Hematopoietic multipotent progenitor cell treated with erythropoietin and hydrocortisone succinate and interleukin-3 and kit ligand, for 4 days (in vitro differentiated cells): ENCODE measurements around the gene FHDC1.

Source experiments
- DNase-seq: peaks from one replicate; pipeline ENCODE4 v3.0.0-alpha.2; 2015

The FHDC1 gene

DNA sequence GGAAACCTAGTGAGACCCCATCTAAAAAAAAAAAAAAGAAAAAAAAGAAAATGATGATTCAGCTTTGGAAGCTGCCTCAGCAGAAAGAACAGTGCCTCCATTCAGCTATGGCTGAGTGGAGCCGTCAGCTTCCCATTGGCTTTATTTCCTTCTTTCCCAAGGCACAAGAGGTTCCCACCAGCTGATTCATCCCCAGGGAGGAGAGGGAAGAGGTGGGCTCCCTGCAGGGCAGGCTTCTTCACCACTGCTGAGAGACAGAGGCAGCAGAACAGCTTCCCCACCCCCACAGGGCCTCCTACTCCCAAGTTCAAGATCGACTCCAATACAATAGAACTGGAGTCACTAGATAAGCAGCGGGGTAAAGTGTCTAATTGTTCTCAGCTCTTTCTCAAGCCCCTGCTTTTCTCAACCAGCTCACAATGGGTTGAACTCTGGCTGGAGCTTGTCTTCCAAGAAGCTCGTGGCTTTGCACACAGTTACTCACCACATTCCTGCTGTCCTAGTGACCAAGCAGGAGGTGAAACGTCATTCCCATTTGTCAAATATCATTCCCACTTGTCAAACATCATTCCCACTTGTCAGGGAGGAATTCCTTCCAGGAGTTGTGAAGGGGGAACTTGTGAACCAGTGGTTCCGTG lies 47.8 kb downstream of the FHDC1 start:
- DNase-seq = no peak

DNA sequence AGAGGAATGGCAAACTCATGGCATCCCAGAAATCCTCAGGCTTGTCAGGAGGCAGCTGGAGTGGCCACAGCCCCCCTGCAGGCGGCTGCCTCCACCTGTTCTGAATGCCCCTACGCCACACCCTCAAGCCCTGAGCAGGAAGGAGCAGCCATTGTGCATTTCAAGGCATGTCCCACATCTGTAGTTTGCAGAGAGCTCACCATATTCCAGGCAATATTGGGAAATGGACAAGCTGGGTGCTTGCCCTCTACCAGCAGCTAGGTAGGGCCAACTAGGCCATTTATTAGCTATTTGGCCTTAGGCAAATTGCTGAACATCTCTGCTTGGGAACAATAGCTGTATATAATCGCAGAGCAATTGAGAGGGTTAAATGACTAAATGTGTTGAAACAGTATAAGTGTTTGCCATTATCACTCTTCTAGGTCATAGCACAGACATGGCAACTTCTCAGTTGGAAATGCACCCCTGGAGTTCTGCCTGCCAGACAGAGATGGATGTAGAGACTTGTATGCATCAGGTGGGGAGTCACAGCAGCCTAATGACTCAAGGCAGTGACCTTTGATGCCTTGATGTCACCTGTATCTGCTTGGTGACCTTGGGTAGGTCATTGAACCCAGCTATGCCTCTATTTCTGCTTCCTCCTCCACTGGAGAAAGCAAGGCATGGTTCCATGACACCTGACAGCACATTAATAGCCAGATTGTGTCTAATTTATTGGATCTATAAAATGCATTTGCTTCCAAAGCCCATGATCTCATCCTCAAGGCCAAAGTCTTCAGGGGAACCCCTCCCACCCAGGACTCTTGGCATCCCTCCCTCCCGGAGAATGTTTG lies 52.8 kb downstream of the FHDC1 start:
- no peak for DNase-seq

DNA sequence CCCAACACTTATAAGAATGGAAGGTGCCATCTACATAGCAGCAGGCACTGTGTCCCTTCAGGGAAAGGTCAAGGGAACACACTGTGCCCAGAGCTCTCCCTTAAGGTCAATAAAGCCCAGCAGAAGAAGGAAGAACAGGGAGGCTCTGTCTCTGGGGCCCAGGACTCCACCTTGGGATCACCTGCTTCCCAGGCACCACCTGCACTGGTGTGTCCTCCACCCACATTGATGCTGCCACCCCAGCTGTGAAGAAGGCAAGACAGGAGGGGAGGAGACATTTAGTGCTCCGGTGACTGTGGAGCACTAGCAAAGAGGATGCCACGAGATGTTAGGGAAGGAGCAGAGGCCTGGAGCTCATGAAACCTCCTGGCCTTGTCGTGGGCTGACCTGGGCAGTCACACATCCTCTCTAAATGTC lies 53.4 kb downstream of the FHDC1 start:
- DNase-seq = no peak

DNA sequence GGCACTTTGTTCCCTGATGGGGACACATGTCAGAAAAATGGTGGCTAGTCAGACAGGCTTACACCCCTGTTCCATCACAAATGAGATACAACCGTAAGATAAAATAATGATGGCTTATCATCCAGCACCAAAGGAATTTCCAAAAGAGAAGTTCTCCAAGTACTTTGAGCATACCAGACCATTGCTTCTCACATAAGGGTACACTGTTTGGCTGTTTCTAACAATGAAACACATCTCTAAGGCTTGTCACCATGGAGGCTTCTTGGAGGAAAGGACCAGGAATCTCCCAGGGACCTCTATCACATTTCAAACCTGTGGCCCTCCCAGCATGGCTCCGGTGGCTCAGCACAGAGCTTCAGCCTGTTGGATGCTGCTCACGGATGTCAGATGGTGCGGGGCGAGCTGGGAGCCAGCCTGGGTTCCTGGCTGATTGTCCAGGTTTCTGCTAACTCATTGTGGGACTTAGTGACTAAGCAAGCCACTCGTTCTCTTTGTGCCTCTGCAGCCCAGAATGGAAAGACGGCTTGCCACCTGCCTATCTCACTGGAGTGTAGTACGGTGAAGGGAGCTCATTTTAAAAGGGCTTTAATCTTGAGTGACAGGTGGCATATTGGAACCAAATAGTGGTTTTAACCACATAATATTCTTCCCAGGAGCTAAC lies 54.5 kb downstream of the FHDC1 start:
- DNase-seq = peak; percentile 87

DNA sequence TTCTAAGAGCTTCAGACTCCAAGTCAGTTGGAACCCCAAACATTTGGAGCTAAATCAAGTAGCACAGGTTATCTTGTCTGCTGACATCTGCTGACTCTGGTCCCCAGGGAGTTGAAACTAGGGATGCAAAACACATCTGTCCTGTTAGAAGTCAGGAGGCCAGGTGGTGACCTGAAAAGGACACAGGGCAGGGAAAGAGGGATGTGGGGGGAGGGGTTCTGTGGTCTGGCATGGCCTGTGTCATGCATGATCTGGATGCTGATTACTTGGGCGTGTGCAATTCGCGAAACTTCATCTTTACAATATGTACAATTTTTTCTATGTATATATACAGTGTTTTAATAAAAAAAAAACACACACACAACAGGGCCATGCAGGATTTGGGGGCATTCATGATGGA lies 55.3 kb downstream of the FHDC1 start:
- DNase-seq = peak; percentile 46

DNA sequence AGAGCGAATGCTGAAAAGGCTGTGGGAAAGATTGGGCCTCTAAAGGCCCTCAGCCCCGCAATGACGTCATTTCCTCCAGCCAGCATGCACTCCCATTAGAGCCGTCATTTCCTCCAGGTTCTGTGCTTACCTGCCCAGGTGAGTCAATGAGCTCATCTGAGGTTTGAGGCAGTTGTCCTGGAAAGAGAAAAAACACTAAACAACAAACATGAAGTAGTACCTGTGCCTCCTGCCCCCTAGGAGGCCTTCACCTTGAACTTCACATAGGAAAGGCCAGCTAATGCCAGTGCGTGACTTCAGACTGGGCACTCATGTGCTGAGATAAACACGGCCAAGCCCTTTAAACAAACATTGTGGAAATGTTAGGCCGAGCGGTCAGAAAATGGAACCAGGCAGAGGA lies 55.9 kb downstream of the FHDC1 start:
- no peak for DNase-seq

DNA sequence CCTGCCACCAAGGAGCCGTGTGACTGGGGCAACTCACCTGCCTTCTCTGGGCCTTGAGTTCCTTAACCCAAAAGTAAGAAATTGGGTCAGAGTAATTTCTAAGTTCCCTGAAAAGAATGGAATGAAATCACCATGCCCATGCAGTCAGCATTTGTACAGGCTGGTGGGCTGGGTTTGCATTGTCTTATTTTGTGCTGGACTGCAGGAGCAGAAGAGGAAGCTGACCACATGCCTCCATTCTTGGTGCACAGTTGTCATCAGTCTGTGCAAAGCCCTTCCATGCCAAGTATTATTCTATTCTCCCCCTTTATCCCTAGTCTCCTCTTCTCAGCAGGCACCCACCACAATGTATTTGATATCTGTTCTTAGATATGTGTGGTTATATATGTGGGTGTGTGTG lies 56.3 kb downstream of the FHDC1 start:
- DNase-seq = peak; percentile 22

DNA sequence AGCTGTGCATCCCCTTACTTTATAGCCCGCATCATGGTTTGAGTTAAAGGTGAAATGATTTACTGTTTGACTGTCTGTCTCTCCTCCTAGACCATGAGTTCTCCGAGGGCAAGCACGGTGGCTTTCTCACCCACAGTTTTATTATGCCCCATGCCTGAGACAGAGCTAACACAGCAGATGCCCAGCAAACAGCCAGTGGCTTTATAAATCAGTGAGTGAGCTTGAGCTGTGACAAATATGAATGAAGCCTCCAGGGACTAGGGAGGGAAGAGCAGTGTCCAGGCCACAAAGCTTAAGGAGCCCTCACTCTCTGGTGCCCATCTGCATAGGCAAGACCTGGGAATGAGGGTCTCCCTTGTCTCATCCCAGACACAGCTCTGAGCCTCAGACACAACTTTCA lies 57.9 kb downstream of the FHDC1 start:
- DNase-seq = no peak

DNA sequence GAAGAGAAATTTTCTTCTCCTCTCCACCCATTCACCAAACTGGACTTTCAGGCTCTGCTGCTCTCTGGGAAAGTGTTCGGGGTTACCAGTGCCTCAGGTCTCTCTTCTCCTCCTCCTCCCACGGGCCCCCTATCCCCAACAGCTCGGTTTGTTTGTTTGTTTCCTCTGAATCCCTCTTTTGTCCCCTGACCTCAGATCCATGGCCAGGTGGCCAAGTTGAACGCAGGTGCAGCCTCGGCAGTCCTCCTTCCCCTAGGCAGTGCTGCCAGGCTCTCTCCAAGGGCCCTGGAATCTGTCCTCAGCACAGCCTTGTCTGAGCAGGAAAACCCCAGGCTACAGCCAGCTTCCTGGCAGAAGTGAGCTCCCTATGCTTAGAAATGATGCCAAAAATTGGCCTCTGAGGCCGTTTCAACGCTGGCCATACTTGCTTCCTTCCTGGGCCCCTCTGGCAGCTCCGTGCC lies 60.0 kb downstream of the FHDC1 start:
- DNase-seq = no peak

DNA sequence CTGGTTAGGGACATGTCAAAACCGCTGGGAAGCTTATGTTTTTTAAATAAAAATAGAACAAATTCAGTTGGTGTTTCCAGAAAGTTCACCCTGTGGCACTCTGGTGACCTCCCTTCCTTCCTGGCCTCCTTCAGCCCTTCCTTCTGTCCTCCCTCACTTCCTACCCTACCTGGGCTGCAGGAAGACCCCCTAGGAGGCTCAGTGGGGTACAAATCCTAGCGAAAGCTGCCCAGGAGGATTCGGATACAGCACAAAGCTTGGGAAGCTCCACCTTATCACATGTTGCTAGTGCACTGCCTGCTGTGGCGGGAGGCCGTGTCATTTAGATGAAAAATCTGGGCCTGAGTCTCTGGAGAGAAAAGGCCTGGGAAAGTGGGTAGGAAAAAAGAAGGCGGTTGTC lies 60.5 kb downstream of the FHDC1 start:
- no peak for DNase-seq

DNA sequence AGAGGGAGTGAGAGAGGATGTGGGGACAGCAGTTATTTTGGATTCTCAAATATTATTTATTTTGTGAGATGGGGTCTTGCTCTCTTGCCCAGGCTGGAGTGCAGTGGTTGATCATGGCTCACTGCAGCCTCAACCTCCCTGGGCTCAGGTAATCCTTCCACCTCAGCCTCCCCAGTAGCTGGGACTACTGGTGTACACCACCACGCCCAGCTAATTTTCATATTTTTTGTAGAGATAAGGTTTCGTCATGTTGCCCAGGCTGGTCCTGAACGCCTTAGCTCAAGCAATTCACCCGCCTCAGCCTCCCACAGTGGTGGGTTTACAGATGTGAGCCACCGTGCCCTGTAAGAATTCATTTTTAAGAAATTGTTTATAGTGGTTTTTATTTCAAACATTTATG lies 61.2 kb downstream of the FHDC1 start:
- peak; percentile 40 for DNase-seq

DNA sequence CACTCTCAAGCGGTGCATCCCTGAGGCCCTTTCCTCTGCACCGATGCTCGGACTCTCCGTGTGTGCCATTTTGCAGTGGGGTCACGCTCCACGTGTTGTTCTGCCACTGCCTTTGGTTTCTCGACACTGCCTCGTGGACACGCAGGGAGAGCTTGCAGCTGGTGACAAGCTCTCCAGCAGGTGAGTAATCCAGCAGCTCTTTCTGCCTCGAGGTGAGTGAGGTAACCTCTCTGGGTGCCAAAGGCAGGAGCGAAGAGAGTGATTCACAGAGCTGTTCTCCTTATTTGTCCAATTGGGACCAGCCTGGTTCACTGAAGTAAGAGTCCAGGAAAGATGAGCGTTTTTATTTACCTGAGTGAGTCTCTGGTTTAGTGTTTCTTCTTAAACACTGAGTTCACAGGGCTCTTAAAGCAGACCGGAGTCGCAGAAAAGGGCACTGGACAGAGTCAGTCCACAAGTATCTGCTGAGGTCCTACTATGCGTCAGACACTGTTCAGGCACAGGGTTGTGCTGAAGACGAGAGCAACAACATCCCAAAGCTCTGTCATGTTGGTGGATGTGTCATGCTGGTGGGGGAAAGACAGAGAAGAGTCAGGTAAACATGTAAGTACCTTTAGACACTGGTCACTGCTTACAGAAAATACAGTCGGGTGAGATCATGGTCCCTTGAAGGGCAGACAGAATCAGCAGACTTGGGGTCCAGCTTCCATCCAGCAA lies 61.8 kb downstream of the FHDC1 start:
- no peak for DNase-seq

DNA sequence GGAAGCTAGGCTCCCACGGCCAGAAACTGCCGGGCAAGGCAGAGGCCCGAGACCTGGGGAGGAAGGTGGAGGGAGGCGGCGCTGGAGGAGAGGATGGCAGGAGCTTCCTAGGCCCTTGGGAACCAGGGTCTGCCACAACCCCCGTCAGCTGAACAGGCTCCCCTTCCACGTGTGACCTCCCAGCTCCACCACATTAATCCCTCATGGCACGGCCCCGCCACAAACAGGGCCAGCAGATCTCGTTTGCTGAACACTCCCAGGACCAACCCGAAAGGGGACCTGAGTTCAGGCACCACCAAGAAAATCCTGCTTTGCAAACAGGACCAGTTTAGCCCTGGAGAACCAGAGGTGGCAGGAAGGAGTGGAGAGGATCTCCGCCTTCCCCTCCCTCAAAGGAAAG lies 62.7 kb downstream of the FHDC1 start:
- DNase-seq = no peak

DNA sequence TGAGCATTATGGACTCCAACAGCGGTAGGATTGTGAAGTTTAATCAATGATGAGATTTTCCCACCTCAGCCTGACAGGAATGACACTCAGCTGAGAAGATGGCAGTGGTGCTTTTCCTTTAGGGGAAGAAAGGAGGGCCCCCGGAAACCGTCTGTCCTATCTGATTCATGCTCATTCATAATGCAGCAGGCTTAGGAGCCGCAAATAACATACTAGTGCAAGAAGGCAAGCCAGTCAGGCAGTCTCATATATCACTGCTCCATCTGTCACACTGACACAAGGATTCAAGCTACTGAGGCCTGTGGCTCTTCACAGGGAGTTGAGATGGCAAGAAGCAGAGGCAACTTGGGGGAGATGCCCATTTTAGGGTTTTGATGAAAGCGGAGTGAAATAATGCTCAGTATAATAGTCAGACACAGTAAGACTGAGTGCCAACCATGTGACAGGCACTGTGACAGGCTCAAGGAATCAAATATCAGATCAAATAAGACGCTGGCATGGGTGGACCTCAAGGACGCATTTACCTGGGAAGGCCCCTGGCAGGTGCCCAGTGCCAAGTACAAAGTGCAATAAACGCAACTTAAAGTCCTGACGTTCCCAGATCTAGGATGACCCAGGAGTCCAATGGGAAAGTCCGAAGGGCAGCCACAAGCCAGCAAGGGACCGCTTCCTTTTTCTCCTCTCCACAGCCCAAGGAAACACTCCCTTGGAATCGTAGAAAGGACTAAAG lies 63.4 kb downstream of the FHDC1 start:
- DNase-seq = no peak

DNA sequence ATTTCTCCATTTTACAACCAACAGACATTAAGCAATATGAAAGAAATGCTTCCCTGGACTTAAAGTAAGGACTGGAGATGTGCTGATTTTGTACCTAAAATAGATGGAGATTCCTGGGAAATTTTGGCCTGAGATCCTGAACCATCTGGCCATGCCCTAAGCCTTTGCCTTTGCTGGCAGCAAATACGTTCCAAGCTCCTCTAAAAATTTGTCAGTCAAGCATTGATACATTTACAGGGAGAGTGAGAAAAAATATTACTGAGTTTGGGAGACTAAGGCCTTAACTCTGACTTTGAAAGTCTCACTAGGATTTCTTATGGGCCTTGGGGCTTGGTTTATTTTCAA lies 63.9 kb downstream of the FHDC1 start:
- DNase-seq = no peak

DNA sequence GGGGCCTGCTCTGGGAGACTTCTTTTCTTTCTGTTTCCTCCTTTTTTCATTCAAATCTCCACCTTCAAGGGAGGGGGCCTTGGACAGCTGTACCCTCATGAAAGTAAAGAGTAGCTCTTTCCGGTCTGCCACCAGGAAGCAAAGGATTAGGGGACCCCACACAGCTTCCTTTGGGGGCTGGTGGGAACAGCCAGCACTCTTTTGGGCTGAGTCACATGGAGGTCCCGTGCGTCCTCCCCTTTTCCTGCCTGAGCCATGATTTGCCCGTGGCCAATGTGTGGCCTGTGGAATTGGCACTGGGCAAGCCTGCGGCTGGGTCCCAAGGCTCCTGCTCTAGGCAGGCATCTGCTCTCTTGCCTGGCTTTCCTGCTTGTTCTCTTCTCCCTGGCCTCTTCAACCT lies 65.5 kb downstream of the FHDC1 start:
- no peak for DNase-seq

DNA sequence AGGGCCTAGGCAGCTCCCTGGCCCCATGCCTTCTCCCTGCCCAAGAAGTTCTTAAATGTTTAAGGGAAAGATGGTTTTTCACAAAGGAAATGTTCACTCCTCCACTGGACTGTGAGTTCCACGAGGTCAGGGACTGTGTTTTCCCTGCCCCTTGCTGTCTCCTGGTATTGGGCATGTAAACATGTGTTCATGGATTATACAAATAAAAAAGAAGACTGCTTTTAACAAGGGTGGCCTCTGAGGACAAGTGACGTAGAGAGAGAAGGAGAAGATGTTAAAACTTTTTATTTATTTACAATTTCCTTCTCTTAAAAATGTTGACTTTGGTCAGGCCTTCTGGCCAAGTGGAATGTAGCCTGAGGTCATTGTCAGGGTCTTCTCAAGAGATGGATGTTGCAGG lies 66.0 kb downstream of the FHDC1 start:
- DNase-seq = no peak

DNA sequence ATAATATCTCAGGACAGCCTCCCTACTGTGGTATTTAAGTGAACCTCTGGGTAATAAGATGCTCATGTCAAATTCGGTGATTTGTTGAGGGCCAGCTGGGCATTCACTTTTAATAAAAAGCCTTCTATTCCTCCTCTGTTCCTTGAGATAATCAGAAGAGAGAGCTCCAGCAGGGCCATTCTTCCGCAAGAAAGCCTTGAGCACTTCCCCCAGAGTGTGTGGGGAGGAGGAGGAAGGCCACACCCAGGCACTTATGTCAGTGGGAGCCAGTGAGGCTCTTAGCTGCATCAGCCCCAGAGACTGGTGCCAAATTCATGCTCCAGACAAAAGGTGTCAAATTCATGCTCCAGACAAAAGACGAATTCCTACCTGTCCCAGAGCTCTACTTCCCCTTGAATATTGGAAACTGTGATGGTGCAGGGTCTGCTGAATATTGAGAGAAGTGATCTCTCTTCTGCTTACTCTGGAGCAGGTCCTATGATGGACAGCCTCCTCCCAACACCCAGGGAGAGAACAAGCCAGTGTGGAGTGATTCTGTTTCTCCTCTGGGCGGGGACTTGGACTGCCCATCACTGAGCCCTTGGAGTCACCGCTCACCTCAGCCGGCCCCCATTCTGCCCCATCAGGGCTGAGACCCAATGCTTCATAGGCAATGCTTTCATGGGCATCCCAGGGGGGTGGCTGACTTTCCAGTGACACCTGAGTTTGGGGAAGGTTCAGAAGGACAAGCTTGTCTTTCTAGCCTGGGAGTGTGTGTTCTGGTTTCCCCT lies 68.1 kb downstream of the FHDC1 start:
- DNase-seq = peak; percentile 48

DNA sequence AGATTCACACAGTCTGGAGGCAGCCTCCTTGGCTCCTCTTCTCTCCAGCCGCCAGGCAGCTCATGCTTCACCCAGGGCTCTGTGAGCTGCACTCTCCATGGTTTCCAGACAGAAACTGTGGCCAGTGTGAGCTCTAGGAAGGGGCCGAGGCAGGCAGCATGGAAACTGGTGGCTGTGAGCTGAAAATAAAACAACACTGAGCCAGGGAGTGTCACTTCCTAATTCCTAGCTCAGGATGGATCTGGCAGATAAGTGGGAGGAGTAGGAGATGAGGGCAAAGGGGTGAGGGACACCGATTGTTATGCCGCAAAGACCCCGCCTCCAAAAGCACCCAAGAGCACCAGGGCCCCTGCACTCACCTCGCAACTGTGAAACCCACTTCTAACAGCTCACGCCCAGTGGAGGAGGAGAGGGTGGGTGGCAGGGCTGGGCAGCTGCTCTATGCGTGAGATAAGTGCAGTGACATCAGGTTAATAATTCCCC lies 69.8 kb downstream of the FHDC1 start:
- DNase-seq = peak; percentile 36

DNA sequence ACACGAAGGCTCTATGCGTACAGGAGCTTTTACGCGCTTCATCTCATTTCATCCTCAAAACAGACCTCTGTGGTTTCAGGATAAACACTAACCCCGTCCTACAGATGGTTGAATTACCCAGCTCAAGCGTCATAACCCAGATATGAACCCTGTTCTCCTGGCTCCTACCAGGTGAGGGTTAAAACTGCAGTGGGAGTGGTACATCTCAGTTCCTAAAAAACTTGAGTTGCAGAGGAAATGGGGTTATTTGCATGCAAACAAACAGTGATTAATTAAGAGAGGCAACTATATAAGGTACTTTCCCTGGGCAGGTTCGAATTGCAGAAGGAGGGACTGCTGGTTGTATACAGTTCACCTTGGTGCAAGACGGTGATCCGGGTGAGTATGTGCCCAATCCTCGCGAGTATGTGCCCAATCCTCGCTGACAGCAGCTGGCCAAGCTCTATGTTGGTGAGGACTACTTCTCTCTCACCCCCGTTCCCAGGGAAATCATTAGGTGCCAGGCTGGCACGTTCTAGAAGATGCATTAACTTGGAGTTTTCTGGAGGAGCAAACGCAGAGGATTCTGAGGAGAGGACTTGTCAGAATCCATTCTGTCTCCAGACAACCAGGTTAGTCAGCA lies 72.6 kb downstream of the FHDC1 start:
- DNase-seq = no peak

DNA sequence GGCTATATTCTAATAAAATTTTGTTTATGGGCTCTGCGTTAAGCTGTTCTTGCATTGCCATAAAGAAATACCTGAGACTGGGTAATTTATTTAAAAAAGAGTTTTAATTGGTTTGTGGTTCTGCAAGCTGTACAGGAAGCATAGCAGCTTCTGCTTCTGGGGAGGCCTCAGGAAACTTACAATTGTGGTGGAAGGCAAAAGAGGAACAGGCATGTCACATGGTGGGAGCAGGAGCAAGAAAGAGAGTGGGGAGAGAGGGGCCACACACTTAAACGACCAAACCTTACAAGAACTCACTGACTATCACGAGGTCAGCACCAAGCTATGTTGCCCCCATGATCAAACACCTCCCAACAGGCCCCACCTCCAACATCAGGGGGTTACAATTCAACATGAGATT lies 74.0 kb downstream of the FHDC1 start:
- DNase-seq = peak; percentile 39
